ENCODE measurements around the gene LCE1A.

- TF ChIP-seq CTCF (IDR thresholded peaks at IDR 0.05) (no peak), EP300 (IDR thresholded peaks at IDR 0.05) (no peak)
Observed at GRCh38 chr1:152817309-152817708, 10.0 kb upstream of the LCE1A start.

Measured in gastroesophageal sphincter (tissue), 3 donors.